GM19351 (cell line): ENCODE data around the gene CC2D1A.
"Not testable (repeated sequence)": the region's sequence is repeated elsewhere in the genome, so short reads cannot be mapped to it uniquely, and the experiment has no call there.

Experiments used
- ATAC-seq: cut with Tn5 transposase; IDR thresholded peaks from one replicate; pipeline ENCODE4 v1.9.1; 2021; ENCODE audit warnings: mild to moderate bottlenecking, moderate library complexity; ENCODE audit not compliant: unreplicated experiment

The CC2D1A gene

DNA sequence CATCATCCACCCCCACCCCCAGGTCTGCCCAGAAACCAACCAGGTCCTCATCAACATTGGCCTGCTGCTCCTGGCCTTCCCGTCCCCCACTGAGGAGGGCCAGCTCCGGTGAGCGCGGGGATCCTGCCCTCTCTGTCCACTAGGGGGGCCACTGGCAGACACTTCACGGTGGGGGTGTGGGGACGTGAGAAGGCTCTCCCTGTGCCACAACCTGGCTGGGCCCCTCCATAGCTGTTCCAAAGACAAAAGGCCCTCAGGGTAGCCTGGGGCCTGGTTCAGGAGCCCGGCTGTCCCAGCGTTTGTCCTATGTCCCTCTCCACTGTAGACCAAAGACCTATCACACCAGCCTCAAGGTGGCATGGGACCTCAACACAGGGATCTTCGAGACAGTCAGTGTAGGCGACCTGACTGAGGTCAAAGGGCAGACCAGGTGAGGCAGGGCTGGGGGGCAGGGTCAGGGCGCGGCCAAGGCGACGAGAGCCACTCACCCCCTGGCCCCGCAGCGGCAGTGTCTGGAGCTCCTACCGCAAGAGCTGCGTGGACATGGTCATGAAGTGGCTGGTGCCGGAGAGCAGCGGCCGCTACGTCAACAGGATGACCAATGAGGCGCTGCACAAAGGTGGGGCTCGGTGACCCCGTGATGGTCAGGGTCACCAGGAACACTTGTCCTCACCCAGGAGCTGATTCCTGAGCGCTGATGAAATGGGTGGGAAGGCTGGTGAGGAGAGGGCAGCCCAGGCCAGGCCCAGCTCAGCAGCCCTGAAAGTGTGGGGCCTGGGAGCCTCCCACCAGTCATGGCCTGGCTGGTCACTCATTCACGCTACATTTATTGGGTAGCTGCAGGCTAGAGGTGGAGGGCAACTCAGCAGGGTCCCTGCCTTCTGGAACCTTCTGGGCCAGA, 54.2 kb downstream of the CC2D1A start:
- ATAC-seq = no peak

DNA sequence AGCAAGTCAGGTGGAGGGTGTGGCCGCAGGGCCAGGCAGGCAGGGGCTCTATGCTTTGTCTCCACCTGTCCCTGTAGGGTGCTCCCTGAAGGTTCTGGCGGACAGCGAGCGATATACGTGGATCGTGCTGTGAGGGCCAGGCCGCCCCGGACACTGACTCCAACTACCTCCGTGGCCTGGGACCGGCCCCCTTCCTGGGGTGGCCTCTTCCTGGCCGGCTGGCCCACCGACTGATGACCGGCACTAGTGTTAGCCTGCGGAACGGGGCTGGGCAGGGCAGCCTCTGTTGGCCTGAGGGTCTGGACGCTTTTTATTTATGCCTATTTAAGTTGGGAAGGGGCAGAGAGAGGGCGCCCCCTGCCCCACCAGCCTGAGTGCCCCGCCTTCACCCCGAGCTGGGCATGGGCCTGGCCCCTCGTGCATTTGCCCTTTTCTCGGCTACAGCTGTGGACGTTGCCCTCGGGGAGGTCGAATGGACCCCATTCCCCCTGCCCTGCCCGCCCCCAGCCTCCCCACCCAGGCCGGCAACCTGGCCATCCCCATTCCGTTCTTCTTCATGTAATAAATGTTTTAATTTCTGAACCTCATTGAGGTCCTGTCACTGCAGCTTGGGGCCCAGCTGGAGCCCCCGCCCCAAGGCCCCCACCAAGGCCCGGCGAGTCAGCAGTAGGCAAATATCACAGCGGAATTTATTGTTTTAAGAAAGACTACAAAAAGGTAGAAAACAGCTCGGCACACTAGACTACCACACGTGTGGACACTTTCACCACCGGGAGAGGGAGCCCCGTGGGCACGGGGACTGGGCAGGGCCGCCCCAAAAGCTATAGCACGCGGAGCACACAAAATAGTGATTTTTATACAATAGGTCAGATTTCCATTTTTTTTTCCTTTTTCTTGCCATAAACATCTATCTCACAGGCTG, 55.1 kb downstream of the CC2D1A start:
- no peak for ATAC-seq

DNA sequence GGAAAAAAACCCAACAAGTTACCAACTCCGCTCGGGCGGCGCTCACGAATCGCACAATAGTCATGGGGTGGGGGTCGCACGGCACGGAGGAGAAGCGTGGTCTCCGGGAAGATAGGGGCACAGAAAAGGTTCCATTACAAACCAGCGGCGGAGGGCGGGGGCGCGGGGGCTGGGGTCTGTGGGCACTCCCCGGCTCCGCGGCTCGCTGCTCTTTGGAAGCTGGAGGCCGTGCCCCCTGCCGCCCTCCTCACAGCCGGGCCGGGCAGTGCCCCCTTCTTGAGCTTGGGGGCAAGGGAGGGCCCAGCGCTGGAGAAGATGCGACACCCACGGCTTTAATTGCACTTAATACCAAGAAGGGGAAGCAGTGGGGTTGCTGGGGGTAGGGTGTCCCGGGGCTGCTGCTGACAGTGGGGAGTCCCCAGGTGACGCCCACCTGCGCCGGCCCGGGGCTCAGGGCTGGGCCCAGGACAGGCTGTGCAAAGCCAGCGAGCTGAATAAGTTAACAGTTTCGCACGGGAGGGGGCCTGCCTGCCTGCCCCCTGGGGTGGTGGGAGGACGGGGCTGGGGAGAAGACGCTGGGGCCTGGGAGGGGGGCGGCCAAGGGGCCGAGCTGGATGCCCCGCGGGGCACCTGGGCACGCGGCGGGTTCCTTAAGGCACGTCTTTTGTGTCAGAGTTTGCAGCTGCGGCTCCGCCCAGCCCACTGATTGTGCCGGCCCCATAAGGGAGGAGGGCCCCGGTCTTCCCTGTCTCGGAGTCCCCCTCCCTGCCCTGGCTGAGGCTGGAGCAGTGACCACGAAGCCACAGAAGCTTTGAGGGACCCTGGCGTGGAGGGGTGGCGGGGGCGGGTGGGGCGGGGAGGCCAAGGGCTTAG, 56.1 kb downstream of the CC2D1A start:
- ATAC-seq = no peak

DNA sequence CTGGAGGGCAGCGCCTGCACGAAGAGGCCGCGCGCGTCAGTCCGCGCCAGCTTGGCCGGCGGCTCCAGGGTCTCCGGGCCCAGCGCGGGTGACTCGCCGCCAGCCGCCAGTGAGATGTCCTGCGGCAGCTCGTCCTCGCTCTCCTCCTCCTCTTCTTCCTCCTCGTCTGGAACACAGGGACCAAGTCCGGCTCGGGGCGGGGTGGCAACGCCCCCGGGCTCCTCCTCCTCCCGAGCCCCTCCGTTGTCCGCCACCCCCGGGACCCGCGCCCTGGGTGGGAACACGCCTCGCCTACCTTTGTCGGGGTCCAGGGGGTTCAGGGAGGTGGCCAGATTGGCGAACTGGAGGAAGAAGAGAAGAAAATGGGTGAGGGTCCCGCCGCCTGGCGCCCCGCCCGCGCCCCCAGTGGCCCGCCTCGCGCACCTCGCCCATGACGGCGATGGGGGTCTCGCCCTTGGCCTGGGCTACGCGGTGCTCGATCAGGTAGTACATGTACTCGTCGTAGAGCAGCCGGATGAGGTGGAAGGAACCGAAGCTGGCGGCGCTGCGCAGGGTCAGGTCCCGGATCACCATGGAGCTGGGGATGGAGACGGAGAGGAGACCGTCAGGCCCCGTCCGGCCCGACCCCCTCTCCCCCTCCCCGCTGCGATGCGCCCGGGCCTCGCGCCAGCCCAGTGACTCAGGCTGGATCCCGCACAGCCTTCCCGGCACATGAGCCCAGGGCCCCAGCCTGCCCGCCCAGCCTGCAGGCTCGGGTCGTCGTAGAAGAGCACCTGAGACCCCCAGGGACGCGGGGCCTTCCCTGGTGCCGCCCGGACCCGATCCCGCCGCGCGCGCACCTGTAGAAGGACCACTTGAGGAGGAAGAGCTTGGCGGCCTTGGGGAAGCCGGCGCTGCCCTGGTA, 57.0 kb downstream of the CC2D1A start:
- no peak for ATAC-seq

DNA sequence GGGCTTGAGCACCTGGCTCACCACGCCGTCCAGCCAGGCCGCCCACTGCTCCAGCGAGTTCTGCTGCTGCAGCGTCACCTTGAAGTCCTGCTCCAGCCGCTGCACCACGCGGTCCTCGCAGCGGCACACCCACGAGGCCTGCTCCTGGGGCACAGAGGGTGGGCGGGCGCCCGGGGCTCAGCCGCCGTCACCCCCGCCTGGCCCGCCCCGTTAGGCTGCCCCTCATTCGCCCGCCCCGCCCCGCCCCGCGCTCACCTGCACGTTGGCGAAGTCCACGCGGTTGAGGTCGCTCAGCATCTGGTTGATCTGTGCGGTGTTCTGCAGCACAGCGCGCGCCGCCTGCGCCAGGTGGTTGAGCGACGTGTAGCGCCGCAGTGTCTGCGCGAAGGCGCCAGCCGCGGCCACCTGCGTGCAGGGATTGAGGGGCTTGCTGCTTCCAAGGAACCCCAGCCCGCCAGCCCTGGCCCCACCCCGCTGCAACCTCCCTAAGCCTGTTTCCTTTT, 57.7 kb downstream of the CC2D1A start:
- no peak for ATAC-seq

DNA sequence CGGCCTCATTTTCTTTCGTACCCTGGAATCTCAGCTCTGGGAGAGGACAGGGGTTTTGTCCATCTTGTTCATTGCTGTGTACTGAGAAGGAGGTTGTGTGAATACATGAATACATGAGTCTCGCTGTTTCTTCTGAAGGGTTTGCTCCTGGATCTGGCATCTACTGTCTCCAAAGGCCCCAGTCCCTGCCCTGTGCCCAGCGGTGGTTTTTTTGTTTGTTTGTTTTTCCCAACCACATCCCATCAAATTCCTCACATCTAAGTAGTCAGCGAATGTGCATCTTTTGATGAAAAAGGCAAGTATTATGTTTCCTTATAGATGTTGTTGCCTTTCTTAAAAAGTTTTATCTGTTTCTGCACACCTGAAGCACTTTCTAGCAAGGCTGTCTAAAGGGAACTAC, 58.8 kb downstream of the CC2D1A start:
- no peak for ATAC-seq

DNA sequence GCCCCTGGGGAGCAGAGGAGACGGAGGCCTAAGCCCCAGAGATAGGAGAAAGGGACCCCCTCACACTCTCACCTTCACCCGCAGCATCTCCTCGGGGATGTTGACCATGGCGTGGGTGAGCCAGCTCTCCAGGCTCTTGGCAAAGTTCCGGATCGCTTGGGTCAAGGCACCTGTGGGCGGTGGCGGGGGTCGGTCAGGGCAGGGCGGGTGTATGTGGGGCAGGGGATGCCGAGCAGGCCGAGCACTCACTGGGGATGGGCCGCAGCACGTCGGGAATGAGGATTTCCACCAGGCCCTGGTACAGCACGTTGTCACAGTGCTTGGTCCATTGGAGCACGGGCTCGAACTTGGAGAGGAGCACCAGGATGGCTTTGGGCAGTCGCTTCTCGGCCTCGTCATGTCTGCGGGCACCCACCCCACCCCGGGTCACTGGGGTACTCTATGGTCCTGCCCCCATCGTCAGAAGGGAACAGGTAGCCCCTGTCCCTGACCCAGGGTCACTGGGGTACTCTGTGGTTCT, 59.4 kb downstream of the CC2D1A start:
- no peak for ATAC-seq

DNA sequence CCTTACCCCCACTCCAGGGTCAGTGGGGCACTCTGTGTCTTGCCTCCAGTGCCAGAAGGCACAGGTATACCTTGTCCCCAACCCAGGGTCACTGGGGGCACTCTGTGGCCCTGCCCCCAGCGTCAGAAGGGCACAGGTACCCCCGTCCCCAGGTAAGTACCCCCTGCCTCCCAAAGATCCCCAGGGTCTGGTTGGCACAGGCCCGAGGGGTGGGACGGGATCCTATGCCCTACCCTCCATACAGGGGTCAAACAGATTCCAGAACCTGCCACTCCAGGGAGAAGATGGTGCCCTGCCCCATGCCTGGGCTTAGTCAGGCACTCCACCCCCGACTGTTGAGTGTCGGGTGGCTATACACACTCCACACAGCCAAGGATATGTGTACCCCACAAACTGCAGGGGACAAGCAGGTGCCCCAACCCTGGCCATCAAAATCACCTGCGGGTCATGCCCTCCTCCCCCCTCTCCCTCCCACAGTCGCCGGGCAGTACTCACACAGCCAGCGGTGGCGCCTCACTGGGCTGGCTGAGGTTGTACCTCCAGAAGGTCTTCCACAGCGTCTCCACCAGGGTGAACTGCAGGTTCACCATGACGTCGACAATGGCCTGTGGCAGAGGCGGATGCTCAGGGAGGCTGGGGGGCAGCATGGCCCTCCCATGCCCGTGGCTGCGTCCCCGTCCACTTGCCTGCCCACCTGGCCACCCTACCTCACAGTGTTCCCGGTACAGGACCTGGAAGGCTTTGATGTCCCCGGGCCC, 60.1 kb downstream of the CC2D1A start:
- no peak for ATAC-seq

DNA sequence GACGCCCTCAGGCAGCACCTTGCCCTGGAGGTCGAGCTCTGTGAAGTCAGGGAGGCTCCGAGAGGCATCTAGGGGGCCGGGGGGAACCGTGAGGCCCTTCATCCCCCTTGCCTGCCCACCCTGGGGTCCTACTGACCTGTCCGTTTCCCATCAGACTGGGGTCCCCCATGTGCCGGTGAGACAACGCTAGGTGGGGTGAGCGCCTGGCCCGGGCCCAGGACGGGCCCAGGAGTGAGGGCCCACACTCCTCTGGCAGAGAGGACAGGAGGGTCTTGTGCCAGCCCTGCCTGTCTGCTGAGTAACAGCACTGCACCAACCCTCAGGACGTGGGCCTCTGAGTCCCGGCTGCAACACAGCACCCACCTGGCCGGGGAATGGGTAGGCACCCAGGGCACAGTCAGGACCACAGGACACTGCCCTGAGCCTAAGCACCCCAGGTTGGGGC, 60.7 kb downstream of the CC2D1A start:
- no peak for ATAC-seq

DNA sequence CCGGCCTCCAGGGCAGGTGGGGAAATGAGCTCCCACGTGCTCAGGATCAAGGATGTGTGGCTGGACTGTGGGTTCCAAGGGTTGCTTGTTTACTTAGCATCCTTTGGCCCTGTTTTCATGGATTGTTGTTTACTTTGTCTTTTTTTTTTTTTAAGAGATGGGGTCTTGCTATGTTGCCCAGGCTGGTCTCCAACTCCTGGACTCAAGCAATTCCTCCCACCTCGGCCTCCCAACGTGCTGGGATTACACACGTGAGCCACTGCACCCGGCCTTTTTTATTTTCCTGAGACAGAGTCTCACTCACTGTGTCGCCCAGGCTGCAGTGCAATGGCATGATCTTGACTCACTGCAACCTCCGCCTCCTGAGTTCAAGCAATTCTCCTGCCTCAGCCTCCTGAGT, 61.2 kb downstream of the CC2D1A start:
- ATAC-seq = not testable (repeated sequence)

DNA sequence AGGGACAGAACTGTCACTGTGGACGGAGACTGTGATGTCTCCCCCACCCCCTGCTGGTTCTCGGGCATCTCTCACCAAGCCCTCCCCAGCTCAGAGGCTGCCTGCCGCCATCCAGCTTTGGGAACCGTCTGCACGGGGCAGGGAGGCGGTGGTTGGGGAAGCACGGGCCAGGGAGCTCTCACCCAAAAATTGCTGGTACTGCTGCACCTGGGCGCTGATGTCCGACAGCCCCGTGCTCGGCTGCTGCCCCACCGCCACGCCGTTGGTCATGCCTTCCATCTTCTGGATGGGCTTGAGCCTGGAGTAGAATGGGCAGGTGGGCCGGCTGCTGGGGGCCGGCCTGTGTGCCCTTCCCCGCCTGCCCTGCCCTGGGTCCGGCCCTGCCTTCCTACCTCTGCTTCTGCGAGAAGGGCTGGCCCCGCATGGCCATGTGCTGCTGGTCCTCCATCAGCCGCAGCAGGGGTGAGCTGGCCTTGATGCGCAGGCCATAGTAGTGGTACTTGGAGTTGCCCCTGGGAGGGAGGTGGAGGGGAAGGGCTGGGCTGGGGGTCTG, 62.5 kb downstream of the CC2D1A start:
- no peak for ATAC-seq

DNA sequence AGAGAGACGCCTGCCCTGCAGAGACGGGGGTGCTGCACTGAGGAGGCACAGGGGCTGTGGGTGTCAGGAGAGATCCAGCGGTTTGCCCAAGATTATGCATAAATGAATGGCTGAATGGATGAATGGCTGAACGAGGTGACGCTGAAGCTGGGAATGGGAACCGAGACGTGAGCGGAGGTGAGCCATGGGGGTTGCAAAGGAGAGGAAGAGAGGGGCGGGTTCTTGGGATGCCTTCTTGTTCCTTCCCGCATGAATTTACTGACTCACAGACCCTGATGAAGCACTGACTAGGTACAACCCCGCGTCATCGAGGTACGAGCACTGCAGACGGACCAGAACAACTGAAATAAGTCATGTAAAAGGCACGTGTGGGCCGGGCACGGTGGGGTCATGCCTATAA, 63.0 kb downstream of the CC2D1A start:
- no peak for ATAC-seq

DNA sequence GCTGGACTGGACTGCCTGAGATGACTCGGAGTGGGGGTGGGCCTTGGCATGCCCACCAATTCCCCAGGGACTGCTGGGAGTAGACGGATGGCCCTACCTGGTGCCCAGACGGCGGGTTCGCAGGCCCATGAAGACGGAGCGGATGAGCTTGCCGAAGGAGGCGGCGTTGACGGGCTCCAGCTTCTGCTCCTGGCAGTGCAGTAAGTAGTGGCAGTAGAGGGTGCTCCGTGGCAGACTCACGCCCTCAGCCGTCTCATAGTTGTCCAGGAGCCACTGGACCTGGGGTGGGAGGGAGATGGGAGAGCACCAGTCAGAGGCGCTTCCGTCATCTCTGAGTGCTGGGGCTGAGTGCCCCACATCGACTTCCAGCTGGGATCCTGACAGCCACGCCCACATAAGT, 63.9 kb downstream of the CC2D1A start:
- no peak for ATAC-seq

DNA sequence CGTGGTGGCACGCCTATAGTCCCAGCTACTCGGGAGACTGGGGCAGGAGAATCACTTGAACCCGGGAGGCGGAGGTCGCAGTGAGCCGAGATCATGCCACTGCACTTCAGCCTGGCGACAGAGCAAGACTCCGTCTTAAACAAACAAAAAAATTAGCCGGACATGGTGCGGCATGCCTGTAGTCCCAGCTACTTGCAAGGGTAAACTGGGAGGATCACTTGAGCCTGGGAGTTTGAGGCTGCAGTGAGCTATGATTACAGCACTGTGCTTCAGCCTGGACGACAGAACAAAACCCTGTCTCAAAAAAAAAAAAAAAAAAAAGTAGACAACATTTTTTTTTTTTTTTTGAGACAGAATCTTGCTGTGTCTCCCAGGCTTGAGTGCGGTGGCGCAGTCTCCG, 65.9 kb downstream of the CC2D1A start:
- ATAC-seq = not testable (repeated sequence)

DNA sequence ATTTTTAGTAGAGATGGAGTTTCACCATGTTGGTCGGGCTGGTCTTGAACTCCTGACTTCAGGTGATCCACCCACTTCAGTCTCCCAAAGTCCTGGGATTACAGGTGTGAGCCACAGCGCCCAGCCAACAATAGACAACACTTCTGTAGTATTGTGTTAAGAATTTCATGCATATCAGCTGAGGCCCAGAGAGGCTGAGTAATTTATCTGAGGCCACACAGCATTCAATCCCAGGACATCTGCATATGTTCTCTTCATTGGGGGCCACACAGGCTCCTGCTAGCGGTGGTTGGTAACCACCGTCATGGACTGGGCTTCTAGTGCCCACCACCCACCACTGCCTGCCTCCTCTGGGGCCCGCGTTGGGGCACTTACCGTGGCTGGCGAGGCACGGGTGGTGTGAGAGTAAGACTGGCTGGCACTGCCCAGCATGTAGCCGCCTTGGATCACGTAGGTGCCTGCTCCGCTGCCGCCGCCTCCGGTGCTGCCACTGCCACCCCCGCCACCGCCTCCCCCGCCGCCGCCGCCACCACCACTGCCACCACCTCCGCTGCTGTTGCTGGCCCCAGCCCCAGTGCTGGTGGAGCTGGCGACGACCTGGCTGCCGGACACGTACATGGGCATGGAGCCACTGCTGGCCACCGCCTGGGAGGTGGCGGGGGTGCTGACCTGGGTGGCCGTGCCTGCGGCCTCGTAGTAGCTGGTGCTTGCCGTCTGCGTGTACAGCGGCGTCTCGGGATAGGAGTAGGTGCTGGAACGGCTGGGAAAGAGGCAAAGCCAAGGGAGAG, 66.6 kb downstream of the CC2D1A start:
- no peak for ATAC-seq

DNA sequence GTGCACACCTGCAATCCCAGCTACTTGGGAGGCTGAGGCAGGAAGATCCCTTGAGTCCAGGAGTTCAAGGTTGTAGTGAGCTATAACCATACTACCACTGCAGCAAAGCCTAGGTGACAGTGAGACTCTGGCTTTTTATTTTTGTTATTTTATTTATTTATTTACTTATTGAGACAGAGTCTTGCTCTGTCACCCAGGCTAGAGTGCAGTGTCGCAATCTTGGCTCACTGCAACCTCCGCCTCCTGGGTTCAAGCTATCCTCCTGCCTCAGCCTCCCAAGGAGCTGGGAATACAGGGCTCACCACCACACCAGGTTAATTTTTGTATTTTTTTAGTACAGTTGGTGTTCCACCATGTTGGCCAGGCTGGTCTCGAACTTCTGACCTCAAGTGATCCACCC, 67.5 kb downstream of the CC2D1A start:
- not testable (repeated sequence) for ATAC-seq

DNA sequence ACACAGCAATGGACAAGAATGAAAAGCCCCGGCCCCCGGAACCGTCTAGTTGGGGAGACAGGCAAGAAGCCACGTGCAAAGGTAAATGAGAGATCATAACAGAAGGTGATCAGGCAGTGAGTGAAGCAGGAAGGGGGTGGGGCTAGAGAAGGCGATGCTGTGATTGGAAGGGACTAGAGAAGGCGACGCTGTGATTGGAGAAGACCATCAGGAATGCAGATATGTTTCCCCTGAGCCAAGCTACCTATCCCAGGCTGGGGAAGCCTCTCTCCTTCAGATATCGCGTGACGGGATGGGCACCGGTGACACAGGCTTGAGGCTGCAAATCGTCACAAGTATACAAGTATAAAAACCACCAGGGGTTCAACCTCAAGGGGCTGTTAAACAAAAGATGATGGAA, 68.1 kb downstream of the CC2D1A start:
- no peak for ATAC-seq

DNA sequence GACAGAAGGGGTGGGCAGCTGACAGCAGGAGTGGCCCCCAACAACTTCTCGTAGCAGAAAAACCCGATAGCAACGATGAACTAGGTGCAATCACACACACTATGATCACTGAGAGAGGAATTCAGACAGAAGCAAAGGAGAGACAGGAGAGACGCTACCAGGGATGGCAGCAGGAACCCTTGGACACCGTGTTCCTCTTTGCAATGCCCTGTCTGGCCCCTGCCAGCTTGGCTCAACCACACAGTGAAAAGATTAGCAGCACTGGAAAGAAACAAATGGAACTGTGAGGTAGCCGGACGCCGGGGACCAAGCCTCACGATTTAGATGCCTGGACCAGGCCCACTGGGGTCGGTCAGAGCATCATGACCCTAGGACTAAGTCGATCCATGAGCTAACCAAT, 69.9 kb downstream of the CC2D1A start:
- ATAC-seq = no peak
